GM13977 (cell line): ENCODE data around the gene SLIT3.

ENCODE experiments used
- DNase-seq: peaks from one replicate; pipeline ENCODE4 v3.0.0; 2012; ENCODE audit warnings: low spot score
- in situ Hi-C: fragments of 300-500 bp; cut with MboI; formaldehyde crosslinking; loops from one replicate; pipeline ENCODE4 v1.12.0; 2022; ENCODE audit warnings: low sequenced_read_pairs, low pct_unique_long_range_greater_than_20kb, mixed read lengths, inconsistent platforms; ENCODE audit not compliant: unreplicated experiment
- TF ChIP-seq, protein P1 (sequence below): IDR thresholded peaks from 2 replicates; pipeline ENCODE4 v1.5.1; 2012; ENCODE audit warnings: mild to moderate bottlenecking, control low read depth; ENCODE audit not compliant: insufficient read depth; ENCODE audit errors: extremely low read depth, missing control alignments

The SLIT3 gene

DNA sequence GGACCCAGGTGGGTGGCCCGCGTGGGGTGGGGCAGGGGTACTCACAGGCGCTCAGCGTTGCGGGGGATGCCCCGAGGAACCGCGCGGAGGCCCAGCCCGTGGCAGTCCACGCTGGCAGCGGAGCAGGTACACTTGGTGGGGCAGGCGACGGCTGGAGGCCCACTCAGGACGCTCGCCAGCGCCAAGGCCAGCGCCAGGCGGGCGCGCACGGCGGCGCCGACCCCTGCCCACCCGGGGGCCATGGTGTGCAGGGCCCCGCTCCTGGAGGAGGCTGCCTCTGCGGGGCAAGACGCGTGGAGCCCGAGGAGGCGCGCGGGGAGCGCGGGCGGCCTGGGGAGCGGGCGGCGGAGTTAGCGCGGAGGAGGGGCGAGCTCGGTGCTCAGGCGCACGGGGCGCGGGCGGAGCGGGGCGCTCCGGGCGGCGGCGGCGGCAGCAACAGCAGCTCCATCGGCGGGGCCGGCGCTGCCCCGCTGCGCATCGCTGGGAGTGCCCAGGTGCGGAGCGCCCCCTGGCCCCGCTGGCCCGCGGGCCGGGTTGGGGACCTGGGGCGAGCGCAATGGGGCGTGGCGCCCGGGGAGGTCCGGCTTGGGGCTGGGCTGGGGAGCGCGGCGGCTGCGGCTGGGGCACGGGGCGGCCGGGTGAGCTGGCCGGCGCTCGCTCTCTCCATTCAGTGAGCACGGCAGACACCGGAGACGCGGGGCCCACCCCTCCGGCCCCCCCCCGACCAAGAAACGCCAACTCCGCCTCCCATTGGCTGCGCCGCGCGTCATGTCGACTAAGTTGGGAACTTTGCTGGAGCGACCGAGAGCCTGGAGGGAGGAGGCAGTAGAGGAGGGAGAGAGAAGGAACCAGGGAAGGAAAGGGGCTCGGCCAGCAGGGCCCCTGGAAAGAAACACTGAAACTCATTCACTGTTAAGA lies at the start of gene SLIT3:
SLIT3 (minus strand) TSS at position 672 of the 918 bp plus-strand sequence; CDS start at position 242, 430 bp downstream.
- in situ Hi-C loops, result loop anchor here (25.0 kb wide), 1 partner anchor 613 kb away; no protein-coding TSS in a partner anchor
- peak; percentile 40 for DNase-seq
- TF ChIP-seq, protein P1, sequence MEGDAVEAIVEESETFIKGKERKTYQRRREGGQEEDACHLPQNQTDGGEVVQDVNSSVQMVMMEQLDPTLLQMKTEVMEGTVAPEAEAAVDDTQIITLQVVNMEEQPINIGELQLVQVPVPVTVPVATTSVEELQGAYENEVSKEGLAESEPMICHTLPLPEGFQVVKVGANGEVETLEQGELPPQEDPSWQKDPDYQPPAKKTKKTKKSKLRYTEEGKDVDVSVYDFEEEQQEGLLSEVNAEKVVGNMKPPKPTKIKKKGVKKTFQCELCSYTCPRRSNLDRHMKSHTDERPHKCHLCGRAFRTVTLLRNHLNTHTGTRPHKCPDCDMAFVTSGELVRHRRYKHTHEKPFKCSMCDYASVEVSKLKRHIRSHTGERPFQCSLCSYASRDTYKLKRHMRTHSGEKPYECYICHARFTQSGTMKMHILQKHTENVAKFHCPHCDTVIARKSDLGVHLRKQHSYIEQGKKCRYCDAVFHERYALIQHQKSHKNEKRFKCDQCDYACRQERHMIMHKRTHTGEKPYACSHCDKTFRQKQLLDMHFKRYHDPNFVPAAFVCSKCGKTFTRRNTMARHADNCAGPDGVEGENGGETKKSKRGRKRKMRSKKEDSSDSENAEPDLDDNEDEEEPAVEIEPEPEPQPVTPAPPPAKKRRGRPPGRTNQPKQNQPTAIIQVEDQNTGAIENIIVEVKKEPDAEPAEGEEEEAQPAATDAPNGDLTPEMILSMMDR, result no peak

DNA sequence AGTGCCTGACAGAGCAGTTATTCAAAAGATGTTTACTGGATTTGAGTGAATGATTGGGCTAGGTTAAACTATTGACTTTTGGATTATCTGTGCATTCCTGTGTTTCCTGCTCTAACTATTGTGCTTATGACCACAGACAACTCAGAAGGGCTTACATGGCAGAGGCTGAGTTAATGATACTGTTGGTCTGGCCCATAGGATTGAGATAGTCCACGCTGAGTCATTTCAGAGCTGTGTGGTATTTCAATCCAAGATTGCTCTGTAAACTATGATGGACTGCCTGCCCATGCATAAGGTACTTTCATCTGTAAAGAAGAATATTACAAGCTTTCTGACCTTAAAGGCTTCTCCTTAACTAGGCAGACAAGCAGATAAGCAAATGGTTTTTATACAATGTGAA lies 49.1 kb upstream of the SLIT3 start:
- TF ChIP-seq, protein P1, result no peak
- DNase-seq, result no peak
- in situ Hi-C loops, result no loop called here

DNA sequence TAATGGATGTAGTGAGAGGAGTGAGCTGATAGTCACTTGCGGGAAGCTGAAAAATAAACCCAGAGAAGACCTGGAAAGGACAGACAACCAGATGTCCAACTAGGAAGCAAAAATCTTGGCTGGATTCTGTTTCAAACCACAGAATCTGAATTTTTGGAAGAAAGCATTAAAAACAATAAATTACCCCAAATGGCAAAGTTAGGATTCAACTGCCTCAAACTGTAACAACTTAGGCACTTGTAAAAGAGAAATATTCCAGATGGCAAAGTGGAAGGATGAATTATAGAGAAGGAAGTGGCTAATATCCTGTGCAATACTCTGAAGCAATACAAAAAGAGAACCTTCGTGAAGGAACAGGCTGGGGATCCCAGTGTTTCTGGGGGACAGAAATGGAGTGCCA lies 46.8 kb upstream of the SLIT3 start:
- TF ChIP-seq, protein P1, result no peak
- DNase-seq, result no peak
- in situ Hi-C loops, result no loop called here

DNA sequence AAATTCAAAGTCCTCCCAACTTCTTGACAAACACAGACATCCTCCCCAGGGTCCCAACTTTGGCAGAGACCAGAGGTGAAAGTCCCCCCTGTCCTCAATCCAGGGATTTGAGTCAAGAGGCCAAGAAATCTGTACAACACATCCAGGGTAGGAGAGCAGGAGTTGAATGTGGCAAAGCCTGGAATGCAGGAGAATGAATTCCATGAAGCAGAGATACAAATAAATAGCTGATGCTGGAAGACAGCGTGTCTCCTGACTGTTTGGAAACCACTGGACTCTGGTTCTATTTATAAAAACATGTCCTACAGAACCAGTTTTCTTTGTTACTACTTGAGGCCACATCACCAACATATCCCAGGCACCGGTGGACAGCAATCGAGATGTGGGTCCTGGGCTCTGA lies 43.7 kb upstream of the SLIT3 start:
- no peak for DNase-seq
- TF ChIP-seq, protein P1, result no peak
- in situ Hi-C loops, result no loop called here

DNA sequence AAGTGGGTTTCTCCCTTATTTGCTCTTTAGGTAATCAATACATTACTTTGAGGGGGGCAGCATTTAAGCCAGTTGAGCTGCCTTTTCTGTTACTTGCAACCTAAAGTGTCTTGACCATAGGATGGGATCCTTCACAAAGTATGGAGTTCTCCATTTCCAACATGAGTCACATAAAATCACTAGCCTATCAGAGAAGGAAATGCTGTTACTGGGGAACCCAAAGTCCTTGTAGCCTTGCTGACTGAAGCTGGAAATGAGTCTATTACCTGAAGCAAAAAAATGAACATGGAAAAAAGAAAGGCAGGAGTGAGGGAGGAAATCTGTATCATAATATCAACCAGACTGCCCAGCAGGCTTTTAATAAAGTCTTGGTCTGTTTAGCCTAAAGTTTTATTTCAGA lies 42.8 kb upstream of the SLIT3 start:
- TF ChIP-seq, protein P1, result no peak
- no peak for DNase-seq

DNA sequence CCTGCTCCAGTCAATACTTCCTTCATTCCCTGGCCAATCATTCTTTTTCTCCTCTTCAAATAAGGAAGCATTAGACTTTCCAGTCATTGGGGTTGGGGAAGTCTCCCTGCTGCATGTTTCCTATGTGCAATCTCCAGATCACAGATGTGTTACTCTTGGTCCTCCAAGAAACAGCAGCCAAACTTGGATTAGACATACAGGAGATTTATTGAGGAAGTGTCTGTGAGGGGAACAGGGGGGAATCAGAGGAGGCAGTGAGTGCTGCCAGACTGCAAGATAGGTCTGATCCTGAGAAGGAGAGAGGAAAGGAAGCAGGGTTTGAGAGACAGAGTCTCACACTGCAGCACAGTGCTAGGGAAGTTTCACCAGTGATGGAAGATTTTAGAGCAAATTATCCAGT lies 40.6 kb upstream of the SLIT3 start:
- TF ChIP-seq, protein P1, result no peak
- DNase-seq, result no peak
- in situ Hi-C loops, result no loop called here

More for the DNA sequence above, 42.8 kb upstream of the SLIT3 start:
- in situ Hi-C loops, result no loop called here
